ELR (cell line): ENCODE data around the gene CAPN8.

Experiments used
- DNase-seq: peaks from one replicate; pipeline ENCODE4 v3.0.0-alpha.2; 2015; ENCODE audit warnings: low read depth

The CAPN8 gene

DNA sequence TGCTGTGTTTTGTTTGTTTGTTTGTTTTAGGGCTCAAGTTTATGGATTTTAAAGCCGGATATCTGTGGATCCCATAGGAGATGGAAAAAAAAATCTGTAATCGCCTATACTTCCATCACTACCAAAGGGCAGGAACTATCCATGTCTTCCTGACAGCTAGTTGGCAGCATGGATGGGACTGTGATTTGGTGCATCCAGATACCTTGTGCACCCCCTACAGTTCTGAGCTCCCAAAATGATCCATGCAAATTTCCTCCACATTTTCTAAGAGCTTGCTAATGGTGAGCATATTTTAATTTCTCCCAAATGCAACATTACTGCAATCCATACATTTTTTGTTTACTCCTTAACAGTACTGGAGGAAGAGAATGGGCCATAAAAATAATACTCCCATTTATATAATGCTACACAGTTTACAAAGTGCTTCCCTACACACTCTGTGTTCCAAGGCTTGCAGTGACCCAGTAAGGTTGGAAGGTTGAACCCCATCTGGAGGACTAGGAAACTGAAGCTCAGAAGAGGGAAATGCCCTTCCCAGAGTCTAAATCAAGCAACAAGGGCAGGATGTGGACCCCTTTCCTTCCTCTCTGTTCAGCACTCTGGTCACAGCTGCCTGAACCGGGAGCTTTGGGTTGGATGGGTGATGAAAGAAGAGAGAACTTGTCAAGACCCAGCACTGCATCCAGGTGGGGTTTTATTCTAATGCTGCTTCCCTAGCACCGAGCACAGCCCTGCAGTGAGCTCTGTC, 48.0 kb downstream of the CAPN8 start:
- peak; percentile 4 for DNase-seq

DNA sequence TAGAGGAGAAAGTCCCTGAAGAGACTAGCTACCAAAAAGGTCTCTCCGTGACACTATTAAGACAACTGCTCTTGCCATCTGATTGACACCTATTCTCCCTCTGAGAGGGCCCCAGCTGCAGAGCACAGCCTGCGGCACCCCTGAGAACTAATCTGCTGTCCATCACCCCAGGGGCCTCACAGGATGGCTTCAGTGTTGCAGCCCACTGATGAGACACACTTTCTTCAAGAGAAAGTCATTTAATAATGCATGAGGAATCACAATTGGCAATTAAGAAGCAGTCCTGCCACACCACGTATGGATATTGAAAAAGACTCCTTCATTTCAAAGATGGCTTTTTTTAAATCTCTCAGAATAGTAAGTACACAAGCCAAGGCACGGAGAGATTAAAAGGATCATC, 48.9 kb downstream of the CAPN8 start:
- DNase-seq: no peak

DNA sequence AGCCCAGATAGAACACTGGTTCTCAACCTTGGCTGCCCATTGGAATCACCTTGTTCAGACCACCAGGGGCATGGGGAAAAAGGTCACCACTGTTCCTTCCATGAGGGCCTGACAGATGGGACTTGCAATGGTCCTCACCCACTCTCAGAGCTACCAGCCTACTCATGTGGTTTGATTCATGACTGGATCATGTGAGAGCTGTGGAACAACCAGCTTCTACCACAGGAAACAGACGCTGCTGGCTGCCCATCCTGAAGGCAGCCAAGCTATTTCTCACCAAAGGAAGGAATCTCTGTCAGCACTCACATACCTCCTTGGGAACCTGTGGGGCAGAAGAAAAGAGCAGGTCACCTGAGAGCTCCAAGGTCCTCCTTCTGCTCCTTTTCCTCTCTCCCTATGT, 53.6 kb downstream of the CAPN8 start:
- DNase-seq: no peak

DNA sequence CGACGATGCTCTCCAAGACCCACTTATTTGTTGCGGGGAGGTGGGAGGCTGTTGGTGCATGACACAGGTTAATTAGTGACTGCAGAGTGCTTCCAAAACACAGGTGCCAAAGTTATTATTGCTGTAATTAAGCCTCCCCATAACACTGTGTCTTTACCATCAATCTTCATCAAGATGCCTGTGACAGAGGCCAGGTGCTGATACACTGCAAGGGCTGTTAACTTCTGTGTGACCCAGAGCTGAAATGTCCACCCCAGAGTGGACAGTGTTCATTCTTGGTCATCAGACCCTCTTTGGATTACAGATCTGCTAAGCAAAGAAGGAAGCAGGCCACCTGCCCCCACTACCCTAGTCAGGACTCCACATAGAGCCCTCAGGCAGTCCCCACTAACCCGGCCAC, 55.5 kb downstream of the CAPN8 start:
- no peak for DNase-seq

DNA sequence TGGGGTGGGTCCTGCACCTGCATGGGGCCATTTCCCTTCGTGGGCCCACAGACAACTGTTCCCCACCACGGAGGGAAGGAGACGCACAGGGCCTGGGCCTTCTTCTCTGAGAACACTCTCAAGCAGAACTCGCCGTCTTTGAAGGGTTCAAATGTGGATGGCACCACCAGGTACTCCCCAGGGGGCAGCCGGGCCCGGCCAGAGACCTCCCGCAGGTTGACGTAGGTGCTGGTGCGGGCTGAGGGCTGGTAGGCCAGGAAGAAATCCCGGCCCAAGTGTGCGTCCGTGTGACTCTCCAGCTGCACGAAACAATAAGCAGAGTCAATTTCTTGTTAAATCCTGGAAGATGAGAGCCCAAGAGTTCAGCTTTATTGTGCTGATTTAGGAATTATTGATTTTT, 56.4 kb downstream of the CAPN8 start:
- DNase-seq: no peak

DNA sequence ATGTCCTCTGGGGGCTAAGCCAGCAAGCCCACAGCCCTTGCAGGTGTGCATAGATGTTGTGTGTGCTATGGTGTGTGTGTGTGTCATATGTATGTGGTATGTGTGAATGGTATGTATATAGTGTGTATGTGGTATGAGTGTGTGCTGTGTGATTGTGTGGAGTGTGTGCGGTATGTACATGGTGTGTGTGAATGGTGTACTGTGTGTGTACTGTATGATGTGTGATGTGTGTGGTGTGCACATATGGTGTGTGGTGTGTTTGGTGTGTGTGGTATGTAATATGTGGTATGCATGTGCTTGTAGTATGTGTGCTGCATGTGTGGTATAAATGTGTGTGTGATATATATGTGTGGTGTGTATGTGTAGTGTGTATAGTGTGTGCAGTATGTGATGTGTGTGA, 107.0 kb downstream of the CAPN8 start:
- DNase-seq: no peak

DNA sequence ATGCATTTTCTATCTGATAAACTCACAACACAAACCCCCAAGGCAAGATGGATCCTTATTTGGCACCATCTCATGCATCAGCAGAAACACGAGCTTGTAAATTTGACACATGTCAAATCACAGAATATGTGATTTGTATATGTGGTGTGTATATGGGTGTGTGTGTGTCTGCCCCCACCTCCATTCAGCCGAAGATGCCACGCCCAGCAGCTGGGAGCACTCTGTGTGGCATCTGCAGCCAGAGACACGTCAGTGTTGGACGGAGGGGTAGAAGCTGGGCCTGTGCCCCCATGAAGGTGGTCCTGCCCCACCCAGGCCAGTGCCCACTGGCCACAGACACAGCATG, 108.4 kb downstream of the CAPN8 start:
- no peak for DNase-seq

DNA sequence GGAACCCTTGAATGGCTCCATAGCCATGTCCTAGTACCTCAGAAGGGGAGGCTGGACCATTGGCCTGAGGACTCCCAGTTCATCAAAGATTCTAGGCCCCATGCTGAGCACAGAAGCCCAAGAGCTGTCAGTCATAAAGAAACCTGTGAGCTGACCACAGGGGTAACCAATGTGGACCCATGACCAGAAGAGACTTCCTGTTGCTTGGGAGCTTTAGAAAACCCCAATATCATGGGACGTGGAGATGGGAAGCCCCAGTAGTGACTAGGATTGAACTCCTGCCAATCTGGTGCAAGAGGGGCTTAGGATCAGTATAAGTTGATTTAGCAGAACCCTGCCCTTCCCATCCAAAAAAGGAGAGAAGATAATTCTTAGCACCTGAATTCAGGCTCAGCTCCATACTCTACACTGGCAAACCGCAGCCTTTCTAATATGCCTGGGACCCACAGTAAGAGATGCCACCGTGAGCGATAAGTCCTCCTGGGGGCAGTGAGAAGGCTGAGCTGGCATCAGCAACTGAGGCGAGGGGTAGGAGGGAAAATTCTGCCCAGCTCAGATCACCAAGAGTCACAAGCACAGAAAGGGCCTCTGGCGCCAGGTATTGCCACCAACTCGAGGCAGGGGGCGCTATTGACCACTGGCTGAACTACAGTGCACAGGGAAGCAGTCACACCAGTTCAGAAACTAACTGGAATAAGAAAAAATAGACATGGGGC, 108.9 kb downstream of the CAPN8 start:
- DNase-seq: peak; percentile 47

DNA sequence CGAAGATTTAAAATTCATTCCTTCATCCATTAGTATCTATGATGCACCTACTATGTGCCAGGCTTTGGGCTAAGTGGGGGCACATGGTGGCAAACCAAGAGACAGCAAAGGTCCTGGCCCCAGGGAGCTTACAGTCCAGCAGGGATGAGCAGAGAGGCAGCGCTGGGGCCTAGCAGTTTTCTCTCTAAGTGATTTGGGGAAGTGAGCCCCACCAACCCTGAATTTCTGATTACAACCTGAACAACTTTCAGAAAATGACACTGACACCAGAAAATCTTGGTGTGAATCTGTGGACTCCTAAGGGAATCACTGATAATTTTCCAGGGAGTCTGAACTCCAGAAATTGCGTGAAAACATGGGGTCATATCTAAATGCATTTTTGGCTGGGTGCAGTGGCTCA, 111.5 kb downstream of the CAPN8 start:
- no peak for DNase-seq

DNA sequence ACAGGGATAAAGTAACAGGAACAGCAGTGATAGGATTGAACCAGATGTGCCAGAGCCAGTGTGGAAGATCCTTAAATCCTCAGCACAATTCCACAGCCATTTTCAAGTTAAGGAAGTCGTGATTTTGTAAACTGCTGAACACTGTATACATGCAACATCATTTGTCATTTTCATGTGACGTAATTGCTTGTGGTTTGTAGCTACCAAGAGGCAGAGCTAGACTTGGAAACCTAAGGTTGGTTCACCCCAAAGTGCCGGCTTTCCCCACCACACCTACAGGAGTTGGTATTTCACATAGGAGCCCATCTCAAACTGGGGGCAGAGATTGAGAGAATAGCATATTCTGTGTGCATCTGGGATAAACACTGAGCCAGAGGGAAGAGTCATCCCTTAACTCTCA, 113.9 kb downstream of the CAPN8 start:
- DNase-seq: peak; percentile 10

DNA sequence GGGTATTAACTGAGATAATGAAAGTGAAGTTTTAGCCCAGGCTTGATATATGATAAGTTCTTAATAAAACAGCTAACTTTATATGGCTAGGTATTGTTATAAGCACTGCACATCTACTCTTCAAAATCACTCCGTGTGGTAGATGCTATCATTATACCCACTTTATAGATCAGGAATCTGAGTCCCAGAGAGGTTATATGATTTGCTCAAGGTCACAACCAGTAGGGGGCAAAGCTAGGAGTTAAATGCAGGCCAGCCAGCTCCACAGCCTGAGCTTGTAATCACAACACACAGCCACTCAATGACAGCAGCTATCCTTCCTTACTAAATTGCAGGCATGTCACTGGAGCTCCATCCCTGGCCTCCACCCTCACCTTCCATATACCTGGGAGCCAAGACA, 115.8 kb downstream of the CAPN8 start:
- no peak for DNase-seq

DNA sequence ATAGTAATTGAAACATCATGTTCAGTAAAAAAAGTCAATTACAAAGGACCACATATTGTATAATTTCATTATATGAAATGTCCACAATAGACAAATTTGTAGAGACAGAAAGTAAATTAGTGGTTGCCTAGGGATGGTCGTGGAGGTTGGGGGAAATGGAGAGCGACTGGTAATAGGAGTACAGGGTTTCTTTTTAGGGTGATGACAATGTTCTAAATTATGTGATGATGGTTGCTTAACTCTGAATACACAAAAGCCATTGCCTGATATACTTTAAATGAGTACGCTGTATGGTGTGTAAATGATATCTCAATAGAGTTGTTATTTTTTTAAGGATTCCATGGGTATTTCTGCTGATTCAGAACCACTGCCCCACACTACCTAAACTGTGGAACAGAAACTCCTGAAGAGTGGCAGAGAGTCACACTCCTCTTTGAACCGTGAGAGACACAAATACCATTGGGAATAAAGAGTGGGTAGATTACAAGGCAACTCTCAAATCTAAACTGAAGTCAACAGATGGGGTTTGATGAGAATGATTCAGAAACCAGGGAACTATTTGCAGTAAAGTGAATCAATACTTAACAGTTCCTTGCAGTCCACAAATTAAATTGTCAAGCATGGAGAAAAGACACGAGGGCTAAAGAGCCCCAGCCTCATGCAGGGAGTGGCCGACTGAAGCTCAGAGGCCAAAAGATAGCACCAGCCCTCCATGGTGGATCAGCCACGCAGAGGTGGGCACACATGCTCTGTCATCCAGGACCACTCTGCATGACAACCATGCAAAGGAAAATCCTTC, 118.0 kb downstream of the CAPN8 start:
- no peak for DNase-seq

DNA sequence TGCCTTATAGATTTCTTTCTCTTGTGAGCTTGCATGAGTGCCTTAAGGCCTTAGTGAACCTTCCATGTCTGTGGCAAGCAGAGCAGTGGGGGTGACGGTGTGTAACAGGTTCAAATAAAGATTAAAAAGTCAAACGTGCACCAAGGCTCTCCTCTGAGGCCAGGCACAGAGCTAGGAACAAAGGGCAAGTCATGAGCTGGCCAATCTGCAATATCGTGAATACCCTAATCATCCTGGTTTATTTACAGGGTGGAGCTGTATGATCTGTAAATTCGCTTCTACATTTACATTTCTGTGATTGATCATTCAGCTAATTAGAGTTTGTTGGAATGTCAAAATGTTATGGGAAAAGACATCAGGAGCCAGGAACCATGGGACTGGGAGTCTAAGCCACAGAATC, 120.2 kb downstream of the CAPN8 start:
- no peak for DNase-seq

DNA sequence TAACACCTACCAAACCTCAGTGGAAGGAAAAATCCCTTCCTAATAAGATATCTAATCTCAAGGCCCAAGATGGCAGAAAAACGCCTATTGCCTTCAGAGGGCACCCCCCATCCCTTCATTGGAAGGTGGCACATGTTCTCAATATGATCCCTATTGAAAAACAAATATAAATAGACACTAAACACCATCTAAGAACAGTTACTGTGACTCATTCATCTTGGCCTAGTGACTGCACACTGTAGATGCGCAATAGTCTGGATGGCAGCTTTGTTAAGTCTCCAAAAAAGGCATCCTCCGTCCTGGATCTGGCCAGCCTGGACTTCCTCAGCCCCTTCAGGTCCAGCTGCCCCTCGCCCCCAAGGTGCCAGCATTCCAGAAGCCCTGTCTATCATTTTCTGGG, 121.9 kb downstream of the CAPN8 start:
- DNase-seq: no peak

DNA sequence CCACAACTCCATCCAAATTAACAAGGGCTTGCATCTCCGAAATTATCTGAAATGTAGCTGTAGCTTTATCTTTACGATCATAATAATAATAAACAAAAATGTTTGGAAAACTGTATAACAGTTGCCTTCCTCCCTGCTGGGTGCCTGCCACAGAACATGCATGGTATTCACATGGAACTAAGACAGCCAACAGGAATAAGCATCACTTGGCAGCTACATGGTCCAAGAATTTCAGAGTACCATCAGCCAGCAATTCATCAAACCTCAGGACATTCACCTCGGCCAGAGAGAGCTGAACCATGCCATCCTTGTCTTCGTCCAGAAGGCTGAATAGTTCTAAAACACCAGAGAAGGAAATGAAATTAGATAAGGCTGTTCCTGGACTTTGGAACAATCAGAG, 122.7 kb downstream of the CAPN8 start:
- DNase-seq: no peak

DNA sequence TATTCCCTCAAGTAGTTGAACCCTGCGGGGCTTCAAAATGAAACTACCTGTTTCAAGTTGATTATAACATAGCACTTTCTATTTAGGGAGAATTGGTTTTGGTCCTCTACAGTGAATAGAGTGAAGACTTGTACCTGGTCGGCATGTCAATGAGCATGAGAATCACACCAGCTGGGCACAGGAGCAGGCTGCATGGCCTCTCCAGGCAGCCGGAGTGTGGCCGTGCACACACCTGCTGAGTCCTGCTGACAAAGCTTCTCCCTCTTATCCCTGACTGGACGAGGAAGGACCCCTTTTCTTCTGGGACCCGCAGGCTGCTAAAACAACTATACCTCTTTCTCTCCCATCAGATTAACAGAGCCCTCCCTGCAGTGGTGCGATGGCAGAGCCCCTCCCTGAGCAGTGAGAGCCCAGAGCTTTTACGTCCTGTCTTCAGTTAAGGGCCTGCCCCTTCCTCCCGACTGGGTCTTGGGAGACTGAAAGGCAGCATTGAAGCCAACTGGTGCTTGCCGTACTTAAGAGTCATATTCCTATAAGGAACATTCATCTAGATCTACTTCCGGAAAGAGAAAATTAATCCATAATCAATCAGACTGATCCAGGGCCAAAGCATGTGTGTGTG, 124.9 kb downstream of the CAPN8 start:
- DNase-seq: no peak

DNA sequence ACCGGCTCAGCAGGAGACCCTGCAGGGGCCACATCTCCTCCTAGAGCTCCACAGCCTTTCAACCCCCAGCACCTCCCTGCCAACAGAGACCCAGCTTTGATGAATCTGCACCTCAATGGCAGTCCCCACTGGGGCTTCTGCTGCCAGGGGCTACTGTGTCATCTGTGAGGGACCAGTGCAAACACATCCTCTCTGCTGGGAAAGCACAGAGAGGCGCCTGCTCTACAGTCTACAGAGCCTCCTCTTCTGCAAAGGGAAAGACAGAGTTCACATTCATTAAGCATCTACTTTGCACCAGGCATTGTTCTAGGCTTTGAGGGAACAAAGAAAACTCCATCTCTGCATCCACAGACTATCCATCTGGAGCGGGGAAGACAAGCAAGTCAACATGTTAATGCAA, 125.8 kb downstream of the CAPN8 start:
- no peak for DNase-seq

DNA sequence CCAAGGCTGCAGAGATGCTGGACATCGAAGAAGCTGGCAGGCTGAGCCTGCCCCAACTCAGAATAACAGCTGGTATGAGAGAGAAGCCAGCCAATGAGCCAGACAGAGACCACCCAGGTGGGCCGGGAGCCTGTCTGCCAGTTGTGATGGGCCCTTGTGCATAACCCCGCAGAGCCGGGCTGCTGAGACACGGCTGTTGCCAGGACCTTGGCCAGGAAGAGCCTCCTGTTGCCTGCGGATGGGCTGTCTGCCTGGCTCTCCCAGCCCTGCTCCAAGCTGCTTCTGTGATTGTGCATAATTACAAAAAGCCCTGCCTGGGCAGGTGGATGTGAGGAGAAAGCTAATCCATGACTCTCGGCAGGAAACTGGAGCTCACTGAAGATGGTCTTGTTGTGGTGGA, 126.5 kb downstream of the CAPN8 start:
- DNase-seq: no peak

DNA sequence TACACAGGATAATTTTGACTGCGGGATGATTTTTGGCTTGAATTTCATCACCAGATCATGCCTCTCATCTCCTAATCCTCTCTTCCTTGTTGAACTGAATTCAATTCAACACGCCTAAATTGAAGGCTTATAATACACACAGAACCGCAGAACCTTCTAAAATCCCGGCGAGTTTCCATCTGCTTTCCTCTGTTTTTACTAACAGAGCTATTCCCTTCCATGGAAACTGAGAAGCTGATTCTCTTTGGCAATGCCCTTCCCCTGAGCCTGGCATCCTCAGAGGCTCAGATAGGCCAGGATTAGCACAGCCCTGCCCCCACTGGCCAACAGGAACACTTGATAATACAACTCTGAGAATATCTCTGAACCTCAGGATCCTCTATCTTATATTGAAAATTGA, 130.2 kb downstream of the CAPN8 start:
- no peak for DNase-seq

DNA sequence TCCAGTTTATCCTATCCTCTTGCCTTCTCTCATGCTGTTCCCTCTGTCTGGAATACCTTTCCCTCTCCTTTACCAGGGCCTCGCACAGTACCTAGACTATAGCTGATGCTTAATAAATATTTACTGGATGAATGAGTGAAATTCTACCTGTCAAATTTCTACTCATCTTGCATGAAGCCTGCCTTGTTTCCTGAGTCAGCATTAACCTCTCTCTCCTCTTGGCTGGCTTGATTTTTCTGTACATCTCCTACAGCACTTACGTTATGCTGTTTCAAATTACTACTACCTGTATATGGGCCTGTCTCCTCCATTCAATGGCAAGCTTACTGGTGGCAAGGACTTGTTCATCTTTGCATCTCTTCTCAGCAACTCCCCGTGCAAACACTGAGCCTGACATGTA, 130.8 kb downstream of the CAPN8 start:
- DNase-seq: no peak

DNA sequence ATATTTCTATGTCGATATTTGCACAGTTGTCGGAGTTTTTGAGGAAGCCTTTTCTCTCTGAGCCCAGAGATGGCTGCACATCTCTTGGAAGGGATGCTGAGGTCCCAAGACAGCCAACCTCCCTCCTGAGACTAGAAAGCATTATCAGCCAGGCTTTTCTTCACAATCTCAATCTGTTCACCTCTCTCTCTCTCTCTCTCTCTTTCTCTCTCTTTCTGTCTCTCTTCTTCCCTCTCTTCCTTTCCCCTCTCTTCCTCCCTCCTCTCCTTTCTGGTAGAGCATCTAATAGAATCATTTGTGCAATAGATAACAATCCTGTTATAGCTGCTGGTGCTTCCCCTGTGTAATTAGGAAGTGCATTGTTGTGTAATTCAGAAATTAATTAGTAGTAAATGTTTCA, 131.8 kb downstream of the CAPN8 start:
- no peak for DNase-seq

DNA sequence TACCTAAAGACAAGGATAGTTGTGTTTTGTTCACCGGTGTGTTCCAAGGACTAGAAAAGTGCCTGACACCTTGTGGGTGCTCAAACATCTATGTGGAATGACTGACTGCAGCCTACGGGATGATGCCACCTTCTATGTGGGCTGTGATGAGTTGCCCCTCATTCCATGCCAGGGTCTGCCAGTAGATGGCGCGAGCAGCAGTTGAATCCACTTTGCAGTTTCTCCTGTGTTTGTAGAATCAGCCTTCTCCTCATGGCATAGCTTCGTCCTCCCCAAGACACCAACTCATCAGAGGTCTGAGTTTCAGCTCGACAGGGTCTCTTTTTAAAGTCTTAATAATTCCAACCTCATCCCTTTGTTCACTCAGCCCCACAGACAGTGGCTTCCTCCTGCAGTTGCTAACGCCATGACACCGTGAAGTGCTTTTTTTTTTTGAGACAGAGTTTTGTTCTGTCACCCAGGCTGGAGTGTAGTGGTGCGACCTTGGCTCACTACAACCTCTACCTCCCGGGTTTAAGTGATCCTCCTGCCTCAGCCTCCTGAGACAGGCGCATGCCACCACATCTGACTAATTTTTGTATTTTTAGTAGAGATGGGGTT, 133.7 kb downstream of the CAPN8 start:
- peak; percentile 62 for DNase-seq
